Mucosa of descending colon (tissue), 3 donors: Measurements from ENCODE around the gene UNC93A. TPM values are rescaled to one million over a fixed set of nuclear protein-coding genes. Genes with fewer than 3 reads are reported as not detected.

Experiments used
- ATAC-seq: fragments of 200-7000 bp; cut with Tn5 transposase; one replicate; pipeline ENCODE4 v1.9.1; 2020; ENCODE audit warnings: mild to moderate bottlenecking, moderate library complexity
- DNase-seq, 3 donors: peaks; one replicate each; pipeline ENCODE4 v3.0.0-alpha.2; 2020
- H3K36me3 ChIP-seq: fragments of 200-600 bp; one replicate; pipeline ENCODE4 v1.8.0; 2021; ENCODE audit warnings: low read depth, mild to moderate bottlenecking
- H3K4me1 ChIP-seq: fragments of 200-600 bp; one replicate; pipeline ENCODE4 v1.8.0; 2021; ENCODE audit warnings: low read depth, mild to moderate bottlenecking
- H3K4me3 ChIP-seq: fragments of 200-600 bp; one replicate; pipeline ENCODE4 v1.8.0; 2021; ENCODE audit warnings: mild to moderate bottlenecking
- H3K9me3 ChIP-seq: fragments of 200-600 bp; one replicate; pipeline ENCODE4 v1.8.0; 2021; ENCODE audit warnings: mild to moderate bottlenecking
- intact Hi-C, 2 donors: fragments of 100-400 bp; cut with DNase I in 1 of 2; cut with micrococcal nuclease in 1 of 2; formaldehyde crosslinking; loops; one replicate each; pipeline versions ENCODE4 v1.11.0 to v1.11.1; 2022; cut with DNase I, micrococcal nuclease
- total RNA-seq, 3 donors: library from RNA; stranded (reverse); fragmentation: NEBNext Ultra II Directional in 2 of 3; extraction: Animal tissue kit (Norgen Biotek cat#: 25700) in 2 of 3; gene quantifications; one replicate each; pipeline versions ENCODE4 v1.2.1 to v1.2.4, GENCODE V29; 2021 to 2023
- TF ChIP-seq, protein P1 (sequence below): fragments of 200-600 bp; IDR thresholded peaks from one replicate; pipeline ENCODE4 v1.8.0; 2022; ENCODE audit warnings: antibody characterized with exemption, mild to moderate bottlenecking
- donor health status: DM: no; HTN: no; CAD: no; lungs with moderate emphysema.
- donor health status: DM: no; HTN: no; CAD: no.
- donor health status: DM: no; HTN: yes; CAD: no.

Gene UNC93A
- total RNA-seq, 3 donors from 2014 or later: 2.1 TPM; not detected in 2

DNA sequence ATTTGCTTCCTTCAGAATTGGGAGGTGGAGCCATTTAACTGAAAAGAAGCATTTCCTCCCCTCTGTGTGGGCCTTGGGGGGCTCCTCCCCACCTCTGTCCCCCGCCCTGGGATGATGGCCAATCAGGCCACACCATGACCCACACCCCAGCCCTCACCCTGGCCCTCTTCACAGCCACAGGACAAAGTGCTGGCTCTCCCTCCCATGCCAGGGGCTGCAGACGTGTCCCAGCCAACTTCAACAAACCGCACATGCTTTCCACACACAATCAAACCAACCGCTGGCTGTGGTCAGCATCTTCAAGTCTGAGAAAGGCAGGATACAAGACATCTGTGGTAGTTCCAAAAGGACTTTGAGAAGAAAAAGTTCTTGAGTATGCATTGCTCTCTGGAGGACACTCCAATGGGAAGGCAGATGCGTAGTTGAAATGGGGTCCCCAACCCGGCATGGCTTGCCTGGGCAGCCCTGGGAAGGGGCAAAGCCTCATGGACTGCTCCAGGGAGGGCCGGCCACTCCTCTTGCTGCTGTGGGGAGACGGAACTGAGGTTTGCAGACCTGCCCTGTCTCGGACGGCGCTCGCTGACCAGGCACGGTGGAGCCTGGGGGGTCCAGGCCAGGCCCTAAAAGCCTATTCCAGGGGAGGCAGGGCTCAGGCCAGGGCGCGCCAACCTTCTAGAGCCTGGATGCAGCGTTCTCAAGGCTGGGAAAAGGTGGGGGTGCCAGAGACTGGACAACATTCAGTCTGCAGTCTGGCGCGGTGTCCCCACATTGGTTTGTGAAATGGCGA lies 45.9 kb downstream of the UNC93A start:
- ATAC-seq (no peak), DNase-seq (no peak)
- no peaks in the 10 kb centered on the region for H3K9me3 ChIP-seq
- H3K4me1 ChIP-seq: no peaks in the 10 kb centered on the region
- H3K4me3 ChIP-seq: no peak overlapping the region
- intact Hi-C loops: no loop called here
- H3K36me3 ChIP-seq: no peaks in the 10 kb centered on the region
- TF ChIP-seq, protein P1, sequence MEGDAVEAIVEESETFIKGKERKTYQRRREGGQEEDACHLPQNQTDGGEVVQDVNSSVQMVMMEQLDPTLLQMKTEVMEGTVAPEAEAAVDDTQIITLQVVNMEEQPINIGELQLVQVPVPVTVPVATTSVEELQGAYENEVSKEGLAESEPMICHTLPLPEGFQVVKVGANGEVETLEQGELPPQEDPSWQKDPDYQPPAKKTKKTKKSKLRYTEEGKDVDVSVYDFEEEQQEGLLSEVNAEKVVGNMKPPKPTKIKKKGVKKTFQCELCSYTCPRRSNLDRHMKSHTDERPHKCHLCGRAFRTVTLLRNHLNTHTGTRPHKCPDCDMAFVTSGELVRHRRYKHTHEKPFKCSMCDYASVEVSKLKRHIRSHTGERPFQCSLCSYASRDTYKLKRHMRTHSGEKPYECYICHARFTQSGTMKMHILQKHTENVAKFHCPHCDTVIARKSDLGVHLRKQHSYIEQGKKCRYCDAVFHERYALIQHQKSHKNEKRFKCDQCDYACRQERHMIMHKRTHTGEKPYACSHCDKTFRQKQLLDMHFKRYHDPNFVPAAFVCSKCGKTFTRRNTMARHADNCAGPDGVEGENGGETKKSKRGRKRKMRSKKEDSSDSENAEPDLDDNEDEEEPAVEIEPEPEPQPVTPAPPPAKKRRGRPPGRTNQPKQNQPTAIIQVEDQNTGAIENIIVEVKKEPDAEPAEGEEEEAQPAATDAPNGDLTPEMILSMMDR: no peak

DNA sequence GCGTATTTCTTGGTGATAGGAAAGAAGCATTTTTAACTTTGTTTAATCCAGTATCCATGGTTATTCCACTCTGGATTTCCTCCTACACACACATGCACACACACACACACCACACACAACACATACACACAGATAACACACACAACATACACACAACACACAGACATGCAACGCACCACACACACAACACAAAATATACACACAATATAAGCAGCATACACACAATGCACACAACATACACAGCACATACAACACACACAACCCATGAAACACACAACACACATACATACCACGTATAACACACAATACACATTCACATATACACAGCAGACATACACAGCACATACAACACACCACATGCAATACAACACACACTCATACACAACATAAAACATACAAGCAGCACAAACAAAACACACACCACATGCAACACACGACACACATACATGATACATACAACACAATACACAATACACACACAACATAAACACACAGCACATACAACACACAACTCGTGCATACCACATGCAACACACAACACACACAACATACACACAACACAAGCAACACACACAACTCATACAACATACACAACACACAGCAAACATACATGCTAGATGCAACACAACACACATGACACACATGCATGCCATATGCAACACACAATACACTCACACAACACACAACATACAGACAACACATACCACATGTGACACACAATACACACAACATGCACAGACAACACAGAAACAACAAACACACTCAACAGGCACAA lies 46.7 kb downstream of the UNC93A start:
- Histone ChIP-seq H3K36me3 (no peaks in the 10 kb centered on the region), H3K4me1 (no peaks in the 10 kb centered on the region), H3K9me3 (no peaks in the 10 kb centered on the region), H3K4me3 (no peak overlapping the region)
- no peak for ATAC-seq
- intact Hi-C loops: no loop called here
- TF ChIP-seq, protein P1: no peak
- DNase-seq: no peak

DNA sequence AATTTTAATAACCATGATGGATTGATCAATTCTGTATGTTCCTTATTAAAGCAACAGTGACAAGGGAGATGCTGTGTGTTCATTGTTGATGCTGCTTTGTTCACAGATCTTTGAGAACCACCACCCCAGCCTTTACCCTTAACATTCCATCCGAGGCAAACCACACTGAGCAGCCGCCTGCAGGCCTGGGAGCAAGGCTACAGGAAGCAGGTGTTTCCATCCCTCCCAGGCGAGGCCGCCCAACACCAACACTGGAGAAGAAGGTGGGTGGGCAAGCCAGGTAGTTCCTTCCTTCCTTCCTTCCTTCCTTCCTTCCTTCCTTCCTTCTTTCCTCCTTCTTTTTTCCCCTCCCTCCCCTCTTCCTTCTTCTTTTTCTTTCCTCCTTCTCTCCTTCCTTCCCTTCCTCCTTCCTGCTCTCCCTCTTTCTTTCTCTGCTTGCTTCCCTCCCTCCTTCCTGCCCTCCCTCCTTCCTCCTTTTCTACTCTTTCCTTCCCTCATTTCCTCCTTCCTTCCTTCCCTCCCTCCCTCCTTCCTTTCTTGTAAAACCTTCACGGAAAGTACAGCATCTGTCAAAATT lies 47.5 kb downstream of the UNC93A start:
- no peaks in the 10 kb centered on the region for H3K4me1 ChIP-seq
- ATAC-seq: no peak

DNA sequence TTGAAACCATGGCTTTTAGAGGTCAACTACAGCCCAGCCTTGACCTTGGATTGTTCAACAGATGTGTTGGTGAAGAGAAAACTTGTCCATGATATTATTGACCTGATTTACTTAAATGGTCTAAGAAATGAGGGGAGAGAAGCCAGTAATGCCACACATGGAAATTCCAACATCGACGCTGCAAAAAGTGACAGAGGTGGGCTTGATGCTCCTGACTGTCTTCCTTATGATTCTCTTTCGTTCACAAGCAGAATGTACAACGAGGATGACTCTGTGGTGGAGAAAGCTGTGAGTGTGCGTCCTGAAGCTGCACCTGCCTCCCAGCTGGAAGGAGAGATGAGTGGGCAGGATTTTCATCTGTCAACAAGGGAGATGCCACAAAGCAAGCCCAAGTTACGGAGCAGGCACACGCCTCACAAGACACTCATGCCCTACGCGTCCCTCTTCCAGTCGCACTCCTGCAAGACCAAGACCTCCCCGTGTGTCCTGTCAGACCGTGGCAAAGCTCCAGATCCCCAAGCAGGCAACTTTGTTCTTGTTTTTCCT lies 50.0 kb downstream of the UNC93A start:
- no peak for ATAC-seq
- intact Hi-C loops: no loop called here

More for the DNA sequence above, 47.5 kb downstream of the UNC93A start:
- intact Hi-C loops: no loop called here
- TF ChIP-seq, protein P1: no peak
- H3K9me3 ChIP-seq: no peaks in the 10 kb centered on the region
- H3K36me3 ChIP-seq: no peaks in the 10 kb centered on the region
- no peak for DNase-seq
- H3K4me3 ChIP-seq: no peak overlapping the region

More for the DNA sequence above, 50.0 kb downstream of the UNC93A start:
- no peak overlapping the region for H3K4me3 ChIP-seq
- H3K4me1 ChIP-seq: no peaks in the 10 kb centered on the region
- TF ChIP-seq, protein P1: no peak
- no peak for DNase-seq
- H3K36me3 ChIP-seq: no peaks in the 10 kb centered on the region
- no peaks in the 10 kb centered on the region for H3K9me3 ChIP-seq
